IPS-18a (cell line): ENCODE results near the gene C21orf58.
"Not testable (repeated sequence)": the region's sequence is repeated elsewhere in the genome, so short reads cannot be mapped to it uniquely, and the experiment has no call there.

Source experiments
- H3K27ac ChIP-seq: one replicate; pipeline ENCODE4 v1.5.1; 2013; ENCODE audit warnings: low read length
- H3K27me3 ChIP-seq: one replicate; pipeline ENCODE4 v1.6.1; 2013; ENCODE audit warnings: mild to moderate bottlenecking, low read length; ENCODE audit not compliant: control insufficient read depth, insufficient read depth
- H3K36me3 ChIP-seq: one replicate; pipeline ENCODE4 v1.6.1; 2013; ENCODE audit warnings: low read depth, low read length; ENCODE audit not compliant: control insufficient read depth
- H3K4me1 ChIP-seq: one replicate; pipeline ENCODE4 v1.6.1; 2013; ENCODE audit warnings: low read depth, low read length; ENCODE audit not compliant: control insufficient read depth
- H3K4me3 ChIP-seq: one replicate; pipeline ENCODE4 v1.5.1; 2013; ENCODE audit warnings: low read length
- H3K9ac ChIP-seq: one replicate; pipeline ENCODE4 v1.6.1; 2013; ENCODE audit warnings: mild to moderate bottlenecking, low read length, moderate library complexity
- H3K9me3 ChIP-seq: one replicate; pipeline ENCODE4 v1.6.1; 2013; ENCODE audit warnings: low read depth, low read length; ENCODE audit not compliant: control insufficient read depth

Gene C21orf58

GRCh38 chr21:46319186-46319585, 4.5 kb downstream of the C21orf58 start:
- H3K27me3 ChIP-seq: no peaks in the 10 kb centered on the region
- H3K9me3 ChIP-seq: no peaks in the 10 kb centered on the region
- peaks cover 18% of the 10 kb centered on the region for H3K4me1 ChIP-seq
- peaks cover 4% of the 10 kb centered on the region for H3K36me3 ChIP-seq
- H3K4me3 ChIP-seq: no peak overlapping the region
- H3K9ac ChIP-seq: no peak overlapping the region
- no peak overlapping the region for H3K27ac ChIP-seq

DNA sequence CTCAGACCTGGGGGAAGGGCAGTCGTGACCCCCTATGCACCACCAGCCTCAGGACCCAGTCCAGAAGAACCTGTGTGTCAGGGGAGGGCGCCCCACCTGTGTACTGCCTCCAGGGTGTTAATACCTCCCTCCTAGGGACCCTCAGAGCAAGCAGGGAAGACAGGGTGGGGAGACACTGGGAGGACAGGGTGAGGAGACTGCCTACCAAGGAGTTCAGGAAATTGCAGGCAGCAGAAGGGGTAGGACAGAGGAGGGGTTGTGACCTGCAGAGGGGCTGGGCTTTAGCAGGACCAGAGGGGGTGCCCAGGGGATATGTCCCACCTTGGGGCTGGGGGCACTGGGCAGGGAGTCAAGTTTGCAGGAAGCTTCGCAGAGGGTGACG, 5.2 kb downstream of the C21orf58 start:
- no peaks in the 10 kb centered on the region for H3K9me3 ChIP-seq
- no peak overlapping the region for H3K4me3 ChIP-seq
- no peaks in the 10 kb centered on the region for H3K27me3 ChIP-seq
- peaks cover 5% of the 10 kb centered on the region for H3K36me3 ChIP-seq
- H3K27ac ChIP-seq: no peak overlapping the region
- no peak overlapping the region for H3K9ac ChIP-seq
- peaks cover 18% of the 10 kb centered on the region for H3K4me1 ChIP-seq

- H3K27me3 ChIP-seq: no peaks in the 10 kb centered on the region
Measured at GRCh38 chr21:46317710-46318463, 5.8 kb downstream of the C21orf58 start.

DNA sequence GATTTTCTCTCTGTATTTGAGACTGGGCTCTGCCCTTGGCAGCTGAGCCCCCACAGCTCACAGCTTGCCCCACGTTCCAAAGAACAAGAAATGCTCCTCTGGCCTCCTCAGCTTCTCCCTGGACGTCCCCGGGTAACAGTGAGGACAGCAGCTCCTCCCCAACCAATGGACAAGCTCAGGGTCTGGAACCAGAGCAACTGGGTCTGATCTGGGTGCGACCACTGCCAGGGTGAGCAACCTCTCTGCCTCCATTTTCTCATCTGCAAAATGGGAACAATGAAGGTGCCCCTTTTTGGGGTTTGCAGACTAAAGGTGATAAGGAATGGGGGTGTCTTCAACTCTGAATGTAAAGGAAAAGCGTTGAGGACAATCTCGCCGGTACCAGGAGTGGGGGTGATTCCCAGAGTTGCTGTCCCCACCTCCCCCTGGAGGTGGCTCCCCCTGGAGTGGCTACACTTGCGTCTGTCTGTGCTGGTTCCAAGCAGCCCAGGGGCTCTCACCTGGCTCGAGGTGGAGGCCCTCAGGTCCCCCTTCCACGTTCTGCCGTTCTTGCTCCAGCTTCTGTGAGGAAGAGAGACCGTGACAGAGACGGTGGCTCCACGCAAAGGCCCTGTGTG, 6.9 kb downstream of the C21orf58 start:
- Histone ChIP-seq H3K27me3 (no peaks in the 10 kb centered on the region), H3K9me3 (no peaks in the 10 kb centered on the region), H3K27ac (no peak overlapping the region), H3K4me3 (no peak overlapping the region), H3K4me1 (peaks cover 10% of the 10 kb centered on the region), H3K36me3 (peaks cover 15% of the 10 kb centered on the region), H3K9ac (no peak overlapping the region)

More at GRCh38 chr21:46317710-46318463, 5.8 kb downstream of the C21orf58 start:
- no peak overlapping the region for H3K4me3 ChIP-seq
- H3K9me3 ChIP-seq: no peaks in the 10 kb centered on the region
- no peak overlapping the region for H3K9ac ChIP-seq
- peaks cover 18% of the 10 kb centered on the region for H3K4me1 ChIP-seq
- peaks cover 11% of the 10 kb centered on the region for H3K36me3 ChIP-seq
- H3K27ac ChIP-seq: no peak overlapping the region

DNA sequence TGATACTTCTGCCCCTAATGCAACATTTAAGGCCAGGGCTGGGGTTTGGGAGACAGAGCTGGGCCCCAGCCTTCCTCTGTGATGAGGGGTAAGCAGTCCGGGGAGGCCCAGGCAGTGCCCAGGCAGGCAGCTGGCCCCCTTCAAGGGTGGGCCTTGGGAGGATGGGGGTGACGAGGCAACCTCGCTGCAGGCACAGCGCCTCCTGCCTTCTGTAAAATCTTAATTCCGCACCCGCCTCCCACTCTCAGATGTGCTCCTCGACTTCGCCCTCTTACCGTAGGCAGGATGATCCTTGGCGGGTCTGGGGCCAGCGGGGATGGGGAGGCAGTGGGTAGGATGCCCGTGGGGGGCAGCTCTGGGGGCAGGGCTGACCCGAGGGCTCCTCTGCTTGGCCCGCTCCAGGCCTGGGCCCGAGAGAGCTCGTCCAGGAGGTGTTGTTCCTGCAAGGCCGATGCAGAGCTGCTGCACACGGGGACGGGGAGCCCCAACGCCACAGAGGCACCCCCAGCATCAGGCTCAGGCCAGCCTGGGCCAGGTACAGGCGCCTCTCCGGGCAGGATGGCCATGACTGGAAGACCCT, 9.1 kb downstream of the C21orf58 start:
- peaks cover 15% of the 10 kb centered on the region for H3K36me3 ChIP-seq
- peaks cover 3% of the 10 kb centered on the region for H3K4me1 ChIP-seq
- no peak overlapping the region for H3K4me3 ChIP-seq
- H3K9ac ChIP-seq: no peak overlapping the region
- H3K9me3 ChIP-seq: no peaks in the 10 kb centered on the region
- H3K27ac ChIP-seq: no peak overlapping the region
- no peaks in the 10 kb centered on the region for H3K27me3 ChIP-seq

DNA sequence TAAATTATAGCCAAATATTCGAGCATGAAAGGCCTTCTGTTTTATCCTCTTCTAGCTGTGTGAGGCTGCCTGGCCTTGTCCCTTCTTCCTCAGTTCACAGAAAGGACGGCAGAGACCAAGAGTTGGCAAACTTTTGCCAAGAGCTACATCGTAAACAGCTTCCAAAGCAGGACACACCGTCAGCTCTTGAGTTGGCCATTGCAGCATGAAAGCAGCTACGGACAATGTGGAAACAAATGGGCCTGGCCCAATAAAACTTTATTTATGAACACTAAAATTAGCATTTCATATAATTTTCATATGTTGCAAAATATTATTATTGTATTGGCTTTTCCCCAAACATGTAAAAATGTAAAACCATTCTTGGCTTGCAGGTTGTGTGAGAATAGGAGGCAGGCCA, 10.7 kb downstream of the C21orf58 start:
- no peaks in the 10 kb centered on the region for H3K9me3 ChIP-seq
- H3K4me1 ChIP-seq: no peaks in the 10 kb centered on the region
- H3K27me3 ChIP-seq: no peaks in the 10 kb centered on the region
- no peak overlapping the region for H3K4me3 ChIP-seq
- no peak overlapping the region for H3K9ac ChIP-seq
- no peak overlapping the region for H3K27ac ChIP-seq
- peaks cover 27% of the 10 kb centered on the region for H3K36me3 ChIP-seq

GRCh38 chr21:46311568-46311967, 12.1 kb downstream of the C21orf58 start:
- Histone ChIP-seq H3K27me3 (no peaks in the 10 kb centered on the region), H3K27ac (no peak overlapping the region), H3K4me3 (no peak overlapping the region), H3K36me3 (peaks cover 33% of the 10 kb centered on the region), H3K4me1 (no peaks in the 10 kb centered on the region), H3K9ac (no peak overlapping the region), H3K9me3 (no peaks in the 10 kb centered on the region)

- not testable (repeated sequence) for H3K27me3 ChIP-seq, H3K4me1 ChIP-seq, H3K4me3 ChIP-seq, H3K27ac ChIP-seq, H3K9me3 ChIP-seq, H3K9ac ChIP-seq
- peaks cover 33% of the 10 kb centered on the region for H3K36me3 ChIP-seq
Measured at GRCh38 chr21:46310260-46310659, 13.4 kb downstream of the C21orf58 start.

DNA sequence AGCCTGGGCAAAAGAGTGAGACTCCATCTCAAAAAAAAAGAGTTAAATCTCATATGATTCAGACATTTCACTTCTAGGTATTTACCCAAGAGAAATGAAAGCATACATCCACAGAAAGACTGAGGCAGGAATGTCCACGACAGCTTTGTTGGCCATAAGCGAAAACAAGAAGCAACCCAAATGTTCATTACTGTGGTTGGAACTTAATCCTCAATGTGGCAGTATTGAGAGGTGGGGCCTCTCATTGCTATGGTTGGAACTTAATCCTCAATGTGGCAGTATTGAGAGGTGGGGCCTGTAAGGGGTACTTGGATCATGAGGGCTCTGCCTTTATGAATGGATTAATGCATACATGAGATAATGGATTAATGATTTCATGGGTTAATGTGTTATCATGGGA, 15.2 kb downstream of the C21orf58 start:
- Histone ChIP-seq H3K36me3 (peaks cover 40% of the 10 kb centered on the region), H3K27me3 (no peaks in the 10 kb centered on the region), H3K9ac (no peak overlapping the region), H3K9me3 (no peaks in the 10 kb centered on the region), H3K4me3 (no peak overlapping the region), H3K27ac (no peak overlapping the region), H3K4me1 (no peaks in the 10 kb centered on the region)

GRCh38 chr21:46307625-46308024, 16.0 kb downstream of the C21orf58 start:
- Histone ChIP-seq H3K4me1 (no peaks in the 10 kb centered on the region), H3K36me3 (peaks cover 32% of the 10 kb centered on the region), H3K27me3 (no peaks in the 10 kb centered on the region), H3K9me3 (no peaks in the 10 kb centered on the region), H3K4me3 (no peak overlapping the region), H3K27ac (no peak overlapping the region), H3K9ac (no peak overlapping the region)

- Histone ChIP-seq H3K4me3 (no peak overlapping the region), H3K9ac (no peak overlapping the region), H3K27ac (no peak overlapping the region), H3K9me3 (no peaks in the 10 kb centered on the region), H3K36me3 (peaks cover 44% of the 10 kb centered on the region), H3K27me3 (no peaks in the 10 kb centered on the region), H3K4me1 (no peaks in the 10 kb centered on the region)
Measured at GRCh38 chr21:46304955-46305354, 18.7 kb downstream of the C21orf58 start.

DNA sequence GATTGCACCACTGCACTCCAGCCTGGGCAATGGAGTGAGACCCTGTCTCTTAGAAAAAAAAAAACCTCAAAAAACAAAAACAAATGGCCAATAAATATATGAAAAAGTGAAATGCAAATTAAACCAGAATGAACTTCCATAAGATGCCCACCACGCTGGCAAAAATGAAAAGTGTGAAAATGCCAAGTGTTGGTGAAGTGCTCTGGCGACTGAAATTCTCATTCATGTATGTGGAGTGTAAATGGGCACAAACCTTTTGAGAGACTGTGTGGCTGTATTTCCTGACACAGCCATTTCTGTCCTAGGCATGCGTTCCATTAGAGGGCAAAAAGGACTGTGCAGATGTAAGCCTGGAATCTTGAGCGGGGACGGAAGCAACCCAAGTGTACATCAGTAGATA, 19.2 kb downstream of the C21orf58 start:
- no peaks in the 10 kb centered on the region for H3K27me3 ChIP-seq
- H3K9me3 ChIP-seq: no peaks in the 10 kb centered on the region
- peaks cover 45% of the 10 kb centered on the region for H3K36me3 ChIP-seq
- no peak overlapping the region for H3K9ac ChIP-seq
- no peak overlapping the region for H3K27ac ChIP-seq
- no peak overlapping the region for H3K4me3 ChIP-seq
- H3K4me1 ChIP-seq: no peaks in the 10 kb centered on the region
